ENCODE data around the gene C6orf47. TPM values are rescaled to one million over a fixed set of nuclear protein-coding genes. Genes with fewer than 3 reads are reported as not detected.

C6orf47 gene
- total and polyA plus RNA-seq, 2 of the 13 experiments (the other 11 are each of a cell fraction or from before 2014, with no cell fraction given) = 1.7 to 18.1 TPM

DNA sequence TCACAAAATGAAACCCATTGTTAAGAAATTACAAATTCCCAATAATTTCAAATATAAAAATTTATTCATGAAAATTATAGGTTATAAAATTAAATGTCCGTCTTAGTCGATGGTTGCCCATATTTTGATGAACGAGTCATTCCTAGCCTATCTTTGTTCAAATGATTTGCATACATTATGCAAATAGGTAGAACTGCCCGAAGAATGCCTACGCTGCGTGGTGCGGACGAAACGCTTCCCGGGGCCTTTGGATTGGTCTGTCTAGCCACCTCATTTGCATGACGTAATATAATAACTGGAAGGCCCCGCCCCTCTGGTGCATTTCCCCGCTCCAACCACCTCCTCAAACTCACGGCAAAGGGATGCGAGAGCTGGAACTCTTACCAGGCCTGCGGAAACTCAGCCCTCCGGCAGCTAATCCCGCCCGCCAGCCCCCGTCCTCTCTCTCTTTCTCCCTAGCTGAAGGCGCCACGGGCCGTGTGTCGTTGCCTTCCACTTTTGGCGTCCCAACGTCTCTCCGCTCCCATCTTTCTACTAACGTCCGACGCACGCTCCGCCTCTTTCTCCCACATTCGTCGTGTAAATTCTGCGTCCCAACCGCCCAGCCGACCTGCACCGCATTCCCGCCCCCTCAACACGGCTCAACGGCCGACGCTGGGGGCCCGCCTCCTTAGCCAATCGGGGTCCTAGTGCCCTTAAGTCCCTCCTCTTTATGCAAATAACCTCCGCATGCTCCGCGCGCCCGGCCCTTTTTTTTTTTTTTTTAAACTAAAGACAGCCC lies 40.6 kb downstream of the C6orf47 start (continued):
- TF ChIP-seq, protein P1, sequence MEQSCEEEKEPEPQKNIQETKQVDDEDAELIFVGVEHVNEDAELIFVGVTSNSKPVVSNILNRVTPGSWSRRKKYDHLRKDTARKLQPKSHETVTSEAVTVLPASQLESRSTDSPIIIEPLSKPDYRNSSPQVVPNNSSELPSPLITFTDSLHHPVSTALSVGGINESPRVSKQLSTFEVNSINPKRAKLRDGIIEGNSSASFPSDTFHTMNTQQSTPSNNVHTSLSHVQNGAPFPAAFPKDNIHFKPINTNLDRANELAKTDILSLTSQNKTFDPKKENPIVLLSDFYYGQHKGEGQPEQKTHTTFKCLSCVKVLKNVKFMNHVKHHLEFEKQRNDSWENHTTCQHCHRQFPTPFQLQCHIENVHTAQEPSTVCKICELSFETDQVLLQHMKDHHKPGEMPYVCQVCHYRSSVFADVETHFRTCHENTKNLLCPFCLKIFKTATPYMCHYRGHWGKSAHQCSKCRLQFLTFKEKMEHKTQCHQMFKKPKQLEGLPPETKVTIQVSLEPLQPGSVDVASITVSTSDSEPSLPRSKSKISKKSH (CRISPR knock-in tag; IDR thresholded peaks at IDR 0.05; ENCODE audit: borderline replicate concordance) = peak; percentile 80; the same call in 1 of the 2 replicates
- TF ChIP-seq ZNF878 (CRISPR knock-in tag; IDR thresholded peaks at IDR 0.05) = peak; percentile 80; the same call in 1 of the 2 replicates
- TF ChIP-seq ZNF780A (CRISPR knock-in tag; IDR thresholded peaks at IDR 0.05) = no peak; the same call in 1 of the 2 replicates
- peak; percentile 39; the same call in 1 of the 2 replicates for TF ChIP-seq FOXC1 (CRISPR knock-in tag; IDR thresholded peaks at IDR 0.05; ENCODE audit: borderline replicate concordance)
- TF ChIP-seq SCMH1 (CRISPR knock-in tag; IDR thresholded peaks at IDR 0.05; ENCODE audit: borderline replicate concordance) = no peak
- TF ChIP-seq ZNF674 (CRISPR knock-in tag; IDR thresholded peaks at IDR 0.05; ENCODE audit: low read depth) = no peak
- TF ChIP-seq ZNF737 (CRISPR knock-in tag; IDR thresholded peaks at IDR 0.05; ENCODE audit: borderline replicate concordance) = no peak
- no peak for TF ChIP-seq MXD1 (CRISPR knock-in tag; IDR thresholded peaks at IDR 0.05)
- TF ChIP-seq ZNF12 (CRISPR knock-in tag; IDR thresholded peaks at IDR 0.05) = no peak
- 0 out of 2 replicates have a peak, but pooled peaks have one; percentile 9 for TF ChIP-seq HOXA5 (CRISPR knock-in tag; IDR thresholded peaks at IDR 0.05)
- TF ChIP-seq, protein P2, sequence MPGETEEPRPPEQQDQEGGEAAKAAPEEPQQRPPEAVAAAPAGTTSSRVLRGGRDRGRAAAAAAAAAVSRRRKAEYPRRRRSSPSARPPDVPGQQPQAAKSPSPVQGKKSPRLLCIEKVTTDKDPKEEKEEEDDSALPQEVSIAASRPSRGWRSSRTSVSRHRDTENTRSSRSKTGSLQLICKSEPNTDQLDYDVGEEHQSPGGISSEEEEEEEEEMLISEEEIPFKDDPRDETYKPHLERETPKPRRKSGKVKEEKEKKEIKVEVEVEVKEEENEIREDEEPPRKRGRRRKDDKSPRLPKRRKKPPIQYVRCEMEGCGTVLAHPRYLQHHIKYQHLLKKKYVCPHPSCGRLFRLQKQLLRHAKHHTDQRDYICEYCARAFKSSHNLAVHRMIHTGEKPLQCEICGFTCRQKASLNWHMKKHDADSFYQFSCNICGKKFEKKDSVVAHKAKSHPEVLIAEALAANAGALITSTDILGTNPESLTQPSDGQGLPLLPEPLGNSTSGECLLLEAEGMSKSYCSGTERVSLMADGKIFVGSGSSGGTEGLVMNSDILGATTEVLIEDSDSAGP (CRISPR knock-in tag; IDR thresholded peaks at IDR 0.05; ENCODE audit: borderline replicate concordance) = peak; percentile 87
- TF ChIP-seq ZNF382 (CRISPR knock-in tag; IDR thresholded peaks at IDR 0.05; ENCODE audit: borderline replicate concordance) = no peak
- TF ChIP-seq TAF1 (CRISPR knock-in tag; IDR thresholded peaks at IDR 0.05) = no peak; the same call in 1 of the 2 replicates
- peak; percentile 43; the same call in 1 of the 2 replicates for TF ChIP-seq ZNF777 (CRISPR knock-in tag; IDR thresholded peaks at IDR 0.05)
- TF ChIP-seq ELF4 (CRISPR knock-in tag; IDR thresholded peaks at IDR 0.05; ENCODE audit: borderline replicate concordance) = no peak
- TF ChIP-seq ETV5 (CRISPR knock-in tag; IDR thresholded peaks at IDR 0.05; ENCODE audit: borderline replicate concordance) = no peak
- TF ChIP-seq, protein P3, sequence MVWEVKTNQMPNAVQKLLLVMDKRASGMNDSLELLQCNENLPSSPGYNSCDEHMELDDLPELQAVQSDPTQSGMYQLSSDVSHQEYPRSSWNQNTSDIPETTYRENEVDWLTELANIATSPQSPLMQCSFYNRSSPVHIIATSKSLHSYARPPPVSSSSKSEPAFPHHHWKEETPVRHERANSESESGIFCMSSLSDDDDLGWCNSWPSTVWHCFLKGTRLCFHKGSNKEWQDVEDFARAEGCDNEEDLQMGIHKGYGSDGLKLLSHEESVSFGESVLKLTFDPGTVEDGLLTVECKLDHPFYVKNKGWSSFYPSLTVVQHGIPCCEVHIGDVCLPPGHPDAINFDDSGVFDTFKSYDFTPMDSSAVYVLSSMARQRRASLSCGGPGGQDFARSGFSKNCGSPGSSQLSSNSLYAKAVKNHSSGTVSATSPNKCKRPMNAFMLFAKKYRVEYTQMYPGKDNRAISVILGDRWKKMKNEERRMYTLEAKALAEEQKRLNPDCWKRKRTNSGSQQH (CRISPR knock-in tag; IDR thresholded peaks at IDR 0.05; ENCODE audit: low read depth) = no peak
- no peak for TF ChIP-seq FOXP1 (IDR thresholded peaks at IDR 0.05)
- TF ChIP-seq FOXP1 (CRISPR knock-in tag; IDR thresholded peaks at IDR 0.05) = peak; percentile 45; the same call in 1 of the 2 replicates
- TF ChIP-seq HOXA3 (CRISPR knock-in tag; IDR thresholded peaks at IDR 0.05) = no peak; the same call in none of the 2 replicates
- no peak for TF ChIP-seq HNF4G (IDR thresholded peaks at IDR 0.05; ENCODE audit: borderline replicate concordance, low read depth, low read length)
- no peak for TF ChIP-seq HNF4G (CRISPR knock-in tag; IDR thresholded peaks at IDR 0.05; ENCODE audit: borderline replicate concordance, low read depth)
- peak; percentile 87 for TF ChIP-seq SAP130 (CRISPR knock-in tag; IDR thresholded peaks at IDR 0.05; ENCODE audit: low read depth)
- TF ChIP-seq NFATC3 (CRISPR knock-in tag; IDR thresholded peaks at IDR 0.05) = no peak
- TF ChIP-seq HOXA7 (CRISPR knock-in tag; IDR thresholded peaks at IDR 0.05) = no peak
- TF ChIP-seq KDM5B (CRISPR knock-in tag; IDR thresholded peaks at IDR 0.05; ENCODE audit: borderline replicate concordance) = no peak; the same call in 1 of the 2 replicates

Measured in HepG2 (cell line).